Left forelimb (tissue), 1 donor: ENCODE data around the gene FHIT.

Experiments used
- DNase-seq: peaks from one replicate; pipeline ENCODE4 v3.0.0-alpha.2; 2018; ENCODE audit warnings: low spot score

The FHIT gene

GRCh38 chr3:59996056-59996455 lies 1255.2 kb downstream of the FHIT start:
- no peak for DNase-seq

GRCh38 chr3:59995563-59995962 lies 1255.7 kb downstream of the FHIT start:
- no peak for DNase-seq

GRCh38 chr3:59994732-59995304 lies 1256.4 kb downstream of the FHIT start:
- no peak for DNase-seq

GRCh38 chr3:59992578-59992977 lies 1258.7 kb downstream of the FHIT start:
- DNase-seq: no peak

GRCh38 chr3:59990915-59991314 lies 1260.3 kb downstream of the FHIT start:
- DNase-seq: no peak

- DNase-seq: no peak
Observed at GRCh38 chr3:59982510-59982909, 1268.7 kb downstream of the FHIT start.

GRCh38 chr3:59981377-59981776 lies 1269.9 kb downstream of the FHIT start:
- no peak for DNase-seq

- no peak for DNase-seq
Observed at GRCh38 chr3:59980576-59980975, 1270.7 kb downstream of the FHIT start.

- DNase-seq: no peak
Observed at GRCh38 chr3:59979542-59979941, 1271.7 kb downstream of the FHIT start.

GRCh38 chr3:59978979-59979378 lies 1272.3 kb downstream of the FHIT start:
- DNase-seq: no peak

GRCh38 chr3:59970796-59971195 lies 1280.5 kb downstream of the FHIT start:
- DNase-seq: no peak

- no peak for DNase-seq
Observed at GRCh38 chr3:59970376-59970775, 1280.9 kb downstream of the FHIT start.

GRCh38 chr3:59968513-59969045 lies 1282.7 kb downstream of the FHIT start:
- DNase-seq: no peak

- DNase-seq: no peak
Observed at GRCh38 chr3:59963676-59964075, 1287.6 kb downstream of the FHIT start.

- DNase-seq: no peak
Observed at GRCh38 chr3:59957150-59957549, 1294.1 kb downstream of the FHIT start.

GRCh38 chr3:59953104-59953503 lies 1298.1 kb downstream of the FHIT start:
- DNase-seq: no peak

GRCh38 chr3:59949311-59949710 lies 1301.9 kb downstream of the FHIT start:
- DNase-seq: no peak

GRCh38 chr3:59946401-59946800 lies 1304.9 kb downstream of the FHIT start:
- no peak for DNase-seq

GRCh38 chr3:59940718-59941117 lies 1310.5 kb downstream of the FHIT start:
- no peak for DNase-seq

- no peak for DNase-seq
Observed at GRCh38 chr3:59939826-59940426, 1311.3 kb downstream of the FHIT start.

- DNase-seq: no peak
Observed at GRCh38 chr3:59938828-59939227, 1312.4 kb downstream of the FHIT start.

- DNase-seq: no peak
Observed at GRCh38 chr3:59937201-59937600, 1314.1 kb downstream of the FHIT start.

- DNase-seq: no peak
Observed at GRCh38 chr3:59936472-59936871, 1314.8 kb downstream of the FHIT start.

- no peak for DNase-seq
Observed at GRCh38 chr3:59935025-59935424, 1316.2 kb downstream of the FHIT start.
